Measurements from ENCODE around the gene SF3A1.

Gene SF3A1

GRCh38 chr22:30285176-30285845, 71.4 kb downstream of the SF3A1 start:
- DNase-seq: no peak

GRCh38 chr22:30284666-30285065, 72.0 kb downstream of the SF3A1 start:
- DNase-seq: no peak

GRCh38 chr22:30284172-30284571, 72.5 kb downstream of the SF3A1 start:
- no peak for DNase-seq

- DNase-seq: no peak
Measured at GRCh38 chr22:30283342-30283741, 73.4 kb downstream of the SF3A1 start.

GRCh38 chr22:30282616-30283046, 74.1 kb downstream of the SF3A1 start:
- no peak for DNase-seq
